Activated naive CD8-positive, alpha-beta T cell treated with anti-CD3 and anti-CD28 coated beads, Interleukin-2, amount 10 ng/mL, durations not matched to agents 7 days and 5 days (primary cell): ENCODE results near the gene CTNNA2. TPM values are rescaled to one million over a fixed set of nuclear protein-coding genes. Genes with fewer than 3 reads are reported as not detected.

ENCODE experiments used
- ATAC-seq: fragments of 150-1000 bp; cut with Tn5 transposase; one replicate; pipeline ENCODE4 v1.10.0; 2021; ENCODE audit warnings: low read depth, moderate library complexity
- POLR2A ChIA-PET: fragments of 350-600 bp; sonication (Branson Sonifier 250); formaldehyde crosslinking; loops from one replicate; lab custom pipeline; 2021; ENCODE audit warnings: antibody characterized with exemption; lab: Charles Lee
- DNase-seq: peaks from one replicate; pipeline ENCODE4 v3.0.0; 2021
- H3K27ac Mint-ChIP-seq: one replicate; pipeline ENCODE4 v1.8.0; 2022; ENCODE audit warnings: mild to moderate bottlenecking, mixed read lengths
- H3K27me3 Mint-ChIP-seq: one replicate; pipeline ENCODE4 v1.8.0; 2022; ENCODE audit warnings: mild to moderate bottlenecking, moderate library complexity, mixed read lengths
- H3K36me3 Mint-ChIP-seq: one replicate; pipeline ENCODE4 v1.8.0; 2021; ENCODE audit warnings: mild to moderate bottlenecking, mixed read lengths
- H3K4me1 Mint-ChIP-seq: one replicate; pipeline ENCODE4 v1.8.0; 2021; ENCODE audit warnings: mixed read lengths
- H3K4me3 Mint-ChIP-seq: one replicate; pipeline ENCODE4 v1.8.0; 2022; ENCODE audit warnings: mild to moderate bottlenecking, moderate library complexity, mixed read lengths
- H3K9me3 Mint-ChIP-seq: one replicate; pipeline ENCODE4 v1.8.0; 2021; ENCODE audit warnings: mixed read lengths
- total RNA-seq, 2 experiments: library from RNA; stranded (reverse); gene quantifications; one replicate each; pipeline ENCODE4 v1.2.3, GENCODE V29; 2021

The CTNNA2 gene
- total RNA-seq, 2 experiments from 2014 or later, result not detected

DNA sequence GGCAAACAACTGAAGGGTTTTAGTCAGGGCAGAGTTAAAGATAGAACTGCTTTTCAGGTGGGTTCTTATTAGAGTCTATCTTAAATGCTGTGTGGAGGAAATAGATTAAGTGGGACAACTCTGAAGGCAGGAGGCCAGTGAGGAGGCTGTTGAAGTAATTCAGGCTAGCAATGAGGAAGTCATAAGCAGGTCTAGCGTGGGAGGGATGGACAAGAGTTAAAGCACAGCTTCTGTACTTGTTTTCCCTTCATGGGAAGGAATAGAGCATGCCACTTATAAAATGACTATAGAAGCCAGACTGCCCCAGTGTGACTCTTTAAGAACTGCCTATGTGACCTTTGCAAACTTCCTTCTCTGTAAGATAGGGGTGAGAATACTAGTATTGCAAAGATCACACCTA lies 993.7 kb downstream of the CTNNA2 start:
- Mint-ChIP-seq H3K4me1 (no peaks in the 10 kb centered on the region), H3K27me3 (no peaks in the 10 kb centered on the region), H3K4me3 (no peak overlapping the region), H3K9me3 (peaks cover 2% of the 10 kb centered on the region), H3K27ac (no peak overlapping the region), H3K36me3 (no peaks in the 10 kb centered on the region)
- no peak for ATAC-seq
- POLR2A ChIA-PET, result no interaction called here
- no peak for DNase-seq

DNA sequence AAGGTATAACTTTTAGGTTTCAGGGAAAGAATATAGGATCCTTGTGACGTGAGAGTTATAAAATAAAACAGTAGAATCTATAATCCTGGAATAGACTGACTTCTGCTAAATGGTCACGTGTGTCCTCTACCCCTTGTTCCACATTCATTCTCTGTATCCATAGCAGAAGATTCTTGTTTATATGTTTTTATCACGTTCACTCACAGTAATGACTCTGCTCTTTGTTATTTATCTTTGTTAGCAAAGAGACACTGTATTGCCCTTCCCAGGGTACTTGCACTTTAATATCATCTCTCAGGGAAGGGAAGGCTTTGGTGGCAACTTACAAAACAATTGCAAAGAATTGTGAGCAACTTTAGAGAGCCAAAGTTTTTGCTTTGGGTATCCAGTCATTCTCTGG lies 997.9 kb downstream of the CTNNA2 start:
- Mint-ChIP-seq H3K27ac (no peak overlapping the region), H3K4me3 (no peak overlapping the region), H3K36me3 (no peaks in the 10 kb centered on the region), H3K9me3 (peaks cover 2% of the 10 kb centered on the region), H3K4me1 (no peaks in the 10 kb centered on the region), H3K27me3 (no peaks in the 10 kb centered on the region)
- no peak for DNase-seq
- POLR2A ChIA-PET, result no interaction called here
- ATAC-seq, result no peak

- no peak for ATAC-seq
- no peak for DNase-seq
- Mint-ChIP-seq H3K27me3 (no peaks in the 10 kb centered on the region), H3K9me3 (peaks cover 2% of the 10 kb centered on the region), H3K4me1 (no peaks in the 10 kb centered on the region), H3K36me3 (no peaks in the 10 kb centered on the region), H3K27ac (no peak overlapping the region), H3K4me3 (no peak overlapping the region)
- POLR2A ChIA-PET, result no interaction called here
These were observed 1003.1 kb downstream of the CTNNA2 start for GRCh38 chr2:80515964-80516363.

DNA sequence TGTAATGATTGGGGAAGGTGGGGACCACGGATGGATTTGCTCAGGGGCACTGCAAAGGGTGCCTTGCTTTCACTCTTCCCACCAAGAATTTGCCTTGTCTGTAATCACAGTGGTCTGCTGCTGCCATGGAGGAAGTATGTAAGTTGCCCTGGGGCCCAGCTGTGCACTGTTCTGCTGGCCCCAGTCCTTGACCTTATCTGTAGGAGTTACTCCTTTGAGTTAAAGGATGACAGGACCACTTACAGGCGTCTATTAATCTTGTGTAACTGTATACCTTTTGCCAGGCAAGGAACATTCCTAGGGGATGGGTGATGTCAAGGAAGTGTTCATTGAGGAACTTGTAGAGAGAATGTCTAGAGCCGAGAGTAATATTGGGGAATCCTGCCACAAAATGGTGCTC lies 1004.5 kb downstream of the CTNNA2 start:
- no peak overlapping the region for H3K4me3 Mint-ChIP-seq
- POLR2A ChIA-PET, result no interaction called here
- no peak for ATAC-seq

GRCh38 chr2:80519121-80519643 lies 1006.3 kb downstream of the CTNNA2 start:
- H3K36me3 Mint-ChIP-seq, result no peaks in the 10 kb centered on the region
- POLR2A ChIA-PET, result no interaction called here
- ATAC-seq, result no peak
- no peaks in the 10 kb centered on the region for H3K27me3 Mint-ChIP-seq
- peaks cover 2% of the 10 kb centered on the region for H3K9me3 Mint-ChIP-seq
- no peak for DNase-seq
- no peak overlapping the region for H3K27ac Mint-ChIP-seq
- no peak overlapping the region for H3K4me3 Mint-ChIP-seq
- H3K4me1 Mint-ChIP-seq, result no peaks in the 10 kb centered on the region

More for the DNA sequence above, 1004.5 kb downstream of the CTNNA2 start:
- Mint-ChIP-seq H3K36me3 (no peaks in the 10 kb centered on the region), H3K27ac (no peak overlapping the region), H3K27me3 (no peaks in the 10 kb centered on the region), H3K4me1 (no peaks in the 10 kb centered on the region), H3K9me3 (peaks cover 2% of the 10 kb centered on the region)
- no peak for DNase-seq

GRCh38 chr2:80519699-80520291 lies 1006.9 kb downstream of the CTNNA2 start:
- no peaks in the 10 kb centered on the region for H3K4me1 Mint-ChIP-seq
- POLR2A ChIA-PET, result no interaction called here
- ATAC-seq, result no peak

DNA sequence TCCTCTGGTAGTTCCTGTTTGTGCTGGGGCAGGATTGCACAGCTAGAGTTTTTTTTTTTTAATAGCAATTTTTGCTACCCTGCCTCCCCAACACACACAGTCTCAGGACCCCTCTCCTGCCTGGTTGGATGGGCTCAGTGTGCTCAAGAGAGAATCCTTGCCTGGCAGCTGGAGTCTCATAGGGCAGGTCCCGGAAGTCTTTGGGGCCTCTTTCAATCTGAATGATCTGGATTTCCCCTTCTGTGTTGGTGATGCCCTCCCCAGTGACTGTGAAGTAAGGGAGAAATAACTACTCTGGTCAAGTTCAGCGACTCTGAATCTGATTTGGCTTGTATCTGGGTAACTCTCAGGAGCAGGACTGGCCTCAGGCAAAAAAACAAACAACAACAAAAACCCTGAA lies 1012.3 kb downstream of the CTNNA2 start:
- H3K4me1 Mint-ChIP-seq, result no peaks in the 10 kb centered on the region
- no peaks in the 10 kb centered on the region for H3K27me3 Mint-ChIP-seq
- no peak overlapping the region for H3K27ac Mint-ChIP-seq
- no peaks in the 10 kb centered on the region for H3K9me3 Mint-ChIP-seq
- H3K36me3 Mint-ChIP-seq, result no peaks in the 10 kb centered on the region
- no peak overlapping the region for H3K4me3 Mint-ChIP-seq
- ATAC-seq, result no peak
- DNase-seq, result no peak
- POLR2A ChIA-PET, result no interaction called here

More at GRCh38 chr2:80519699-80520291, 1006.9 kb downstream of the CTNNA2 start:
- no peaks in the 10 kb centered on the region for H3K36me3 Mint-ChIP-seq
- H3K9me3 Mint-ChIP-seq, result peaks cover 2% of the 10 kb centered on the region
- H3K27ac Mint-ChIP-seq, result no peak overlapping the region
- DNase-seq, result no peak
- H3K27me3 Mint-ChIP-seq, result no peaks in the 10 kb centered on the region
- no peak overlapping the region for H3K4me3 Mint-ChIP-seq

GRCh38 chr2:80527119-80527518 lies 1014.3 kb downstream of the CTNNA2 start:
- H3K27me3 Mint-ChIP-seq, result no peaks in the 10 kb centered on the region
- H3K9me3 Mint-ChIP-seq, result peaks cover 5% of the 10 kb centered on the region
- no peak for DNase-seq
- H3K4me1 Mint-ChIP-seq, result no peaks in the 10 kb centered on the region
- H3K27ac Mint-ChIP-seq, result no peak overlapping the region
- no peak overlapping the region for H3K4me3 Mint-ChIP-seq
- no peak for ATAC-seq
- no peaks in the 10 kb centered on the region for H3K36me3 Mint-ChIP-seq
- POLR2A ChIA-PET, result no interaction called here

DNA sequence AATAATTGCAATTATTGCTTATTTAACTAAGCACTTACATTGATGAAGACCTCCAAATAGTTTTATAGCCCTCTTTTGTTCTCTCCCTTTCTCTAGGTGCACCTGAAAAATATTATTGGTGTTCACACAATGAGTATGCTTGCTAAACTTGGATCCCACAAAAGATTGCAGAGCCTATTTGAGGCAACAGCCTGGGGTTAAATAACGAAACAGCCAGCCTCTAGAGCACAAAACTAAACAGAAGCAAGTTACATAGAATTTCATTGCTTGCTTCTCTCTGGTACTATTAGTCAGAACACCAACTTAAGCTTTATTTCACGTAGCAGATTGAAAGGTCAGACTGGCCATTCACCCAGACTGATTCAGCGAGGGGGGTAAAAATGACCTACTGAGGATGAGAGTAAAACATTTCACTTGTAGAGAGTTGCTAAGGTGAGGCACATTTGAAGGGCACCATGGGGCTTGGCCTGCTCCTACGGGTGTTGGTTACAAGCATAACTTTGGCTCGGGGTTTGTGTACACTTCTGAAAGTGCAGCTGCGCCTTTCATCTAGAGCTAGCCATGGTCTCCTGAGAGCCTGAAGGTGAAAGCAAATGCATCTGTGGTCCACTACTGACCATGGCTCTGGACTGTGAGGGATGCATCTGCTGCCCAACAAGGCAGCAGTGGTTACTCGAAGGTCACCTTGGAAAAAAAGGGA lies 1016.8 kb downstream of the CTNNA2 start:
- H3K9me3 Mint-ChIP-seq, result peaks cover 7% of the 10 kb centered on the region
- no peaks in the 10 kb centered on the region for H3K36me3 Mint-ChIP-seq
- H3K4me3 Mint-ChIP-seq, result no peak overlapping the region
- POLR2A ChIA-PET, result no interaction called here
- no peaks in the 10 kb centered on the region for H3K27me3 Mint-ChIP-seq
- H3K27ac Mint-ChIP-seq, result no peak overlapping the region
- no peak for DNase-seq
- no peak for ATAC-seq
- no peaks in the 10 kb centered on the region for H3K4me1 Mint-ChIP-seq

GRCh38 chr2:80530442-80531064 lies 1017.7 kb downstream of the CTNNA2 start:
- DNase-seq, result no peak
- Mint-ChIP-seq H3K27ac (no peak overlapping the region), H3K9me3 (peaks cover 7% of the 10 kb centered on the region), H3K27me3 (no peaks in the 10 kb centered on the region), H3K4me3 (no peak overlapping the region), H3K4me1 (no peaks in the 10 kb centered on the region), H3K36me3 (no peaks in the 10 kb centered on the region)
- ATAC-seq, result no peak
- POLR2A ChIA-PET, result no interaction called here

DNA sequence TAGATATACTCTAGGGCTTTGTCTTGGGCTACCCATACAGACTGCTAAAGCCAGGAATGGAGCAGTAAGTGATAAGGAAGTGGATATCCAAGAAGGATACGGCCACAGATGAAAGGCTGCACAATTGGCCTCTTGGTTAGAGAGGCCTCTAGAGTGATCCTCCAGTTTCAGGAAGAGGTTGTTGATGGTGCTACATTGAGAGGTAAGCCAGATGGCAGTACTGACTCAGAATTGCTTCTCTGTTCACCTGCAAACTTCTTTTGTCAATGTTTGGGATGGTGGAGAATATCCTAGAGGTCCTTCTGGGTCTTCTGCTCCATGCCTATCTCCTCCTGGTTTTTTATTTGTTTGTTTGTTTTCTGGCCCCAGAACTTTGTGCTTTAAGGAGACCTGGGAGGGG lies 1018.5 kb downstream of the CTNNA2 start:
- H3K27ac Mint-ChIP-seq, result no peak overlapping the region
- peaks cover 7% of the 10 kb centered on the region for H3K9me3 Mint-ChIP-seq
- POLR2A ChIA-PET, result no interaction called here
- no peak for ATAC-seq
- H3K4me3 Mint-ChIP-seq, result no peak overlapping the region
- DNase-seq, result no peak
- no peaks in the 10 kb centered on the region for H3K36me3 Mint-ChIP-seq
- H3K27me3 Mint-ChIP-seq, result no peaks in the 10 kb centered on the region
- H3K4me1 Mint-ChIP-seq, result no peaks in the 10 kb centered on the region

GRCh38 chr2:80545420-80546210 lies 1032.8 kb downstream of the CTNNA2 start:
- Mint-ChIP-seq H3K4me3 (no peak overlapping the region), H3K4me1 (no peaks in the 10 kb centered on the region), H3K36me3 (no peaks in the 10 kb centered on the region), H3K27me3 (no peaks in the 10 kb centered on the region), H3K27ac (no peak overlapping the region), H3K9me3 (no peaks in the 10 kb centered on the region)
- DNase-seq (no peak), ATAC-seq (no peak)
- POLR2A ChIA-PET, result no interaction called here

GRCh38 chr2:80546766-80547165 lies 1033.9 kb downstream of the CTNNA2 start:
- Mint-ChIP-seq H3K4me3 (no peak overlapping the region), H3K36me3 (no peaks in the 10 kb centered on the region), H3K27ac (no peak overlapping the region), H3K27me3 (no peaks in the 10 kb centered on the region), H3K9me3 (no peaks in the 10 kb centered on the region), H3K4me1 (no peaks in the 10 kb centered on the region)
- POLR2A ChIA-PET, result no interaction called here
- DNase-seq (no peak), ATAC-seq (no peak)
